Choroid plexus epithelial cell (primary cell): ENCODE results near the gene DYRK1B.

ENCODE experiments used
- DNase-seq: peaks from one replicate; pipeline ENCODE4 v3.0.0-alpha.2; 2010; ENCODE audit warnings: low read depth
- H3K4me3 ChIP-seq: 2 replicates; pipeline ENCODE4 v1.5.1; 2011; ENCODE audit warnings: low read depth, mild to moderate bottlenecking, control low read depth, low read length, moderate library complexity
- TF ChIP-seq, protein P1 (sequence below): conservative IDR thresholded peaks from 2 replicates; pipeline ENCODE4 v1.5.1; 2011; ENCODE audit warnings: low read depth, mild to moderate bottlenecking, control low read depth, inconsistent platforms, low read length, moderate library complexity

DYRK1B gene

DNA sequence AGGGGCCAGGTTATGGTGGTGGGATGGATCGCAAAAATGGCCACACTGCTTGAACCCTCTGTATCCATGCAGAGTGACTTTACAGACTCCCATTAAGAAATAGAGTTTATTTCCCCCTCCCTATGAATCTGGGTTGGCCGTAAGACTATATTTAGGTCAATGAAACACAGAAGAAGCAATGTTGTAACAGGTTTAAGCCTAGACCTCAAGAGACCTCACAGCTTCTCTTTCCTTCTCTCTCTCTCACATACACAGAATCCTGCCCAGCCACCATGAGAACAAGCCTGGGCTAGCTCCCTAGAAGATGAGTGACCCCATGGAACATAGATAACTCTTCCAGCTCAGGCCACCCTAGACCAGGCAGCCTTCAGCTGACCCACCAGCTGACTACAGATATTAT is 33.2 kb upstream of the DYRK1B start:
- TF ChIP-seq, protein P1, sequence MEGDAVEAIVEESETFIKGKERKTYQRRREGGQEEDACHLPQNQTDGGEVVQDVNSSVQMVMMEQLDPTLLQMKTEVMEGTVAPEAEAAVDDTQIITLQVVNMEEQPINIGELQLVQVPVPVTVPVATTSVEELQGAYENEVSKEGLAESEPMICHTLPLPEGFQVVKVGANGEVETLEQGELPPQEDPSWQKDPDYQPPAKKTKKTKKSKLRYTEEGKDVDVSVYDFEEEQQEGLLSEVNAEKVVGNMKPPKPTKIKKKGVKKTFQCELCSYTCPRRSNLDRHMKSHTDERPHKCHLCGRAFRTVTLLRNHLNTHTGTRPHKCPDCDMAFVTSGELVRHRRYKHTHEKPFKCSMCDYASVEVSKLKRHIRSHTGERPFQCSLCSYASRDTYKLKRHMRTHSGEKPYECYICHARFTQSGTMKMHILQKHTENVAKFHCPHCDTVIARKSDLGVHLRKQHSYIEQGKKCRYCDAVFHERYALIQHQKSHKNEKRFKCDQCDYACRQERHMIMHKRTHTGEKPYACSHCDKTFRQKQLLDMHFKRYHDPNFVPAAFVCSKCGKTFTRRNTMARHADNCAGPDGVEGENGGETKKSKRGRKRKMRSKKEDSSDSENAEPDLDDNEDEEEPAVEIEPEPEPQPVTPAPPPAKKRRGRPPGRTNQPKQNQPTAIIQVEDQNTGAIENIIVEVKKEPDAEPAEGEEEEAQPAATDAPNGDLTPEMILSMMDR, result no peak
- H3K4me3 ChIP-seq, result no peak overlapping the region
- DNase-seq, result no peak

DNA sequence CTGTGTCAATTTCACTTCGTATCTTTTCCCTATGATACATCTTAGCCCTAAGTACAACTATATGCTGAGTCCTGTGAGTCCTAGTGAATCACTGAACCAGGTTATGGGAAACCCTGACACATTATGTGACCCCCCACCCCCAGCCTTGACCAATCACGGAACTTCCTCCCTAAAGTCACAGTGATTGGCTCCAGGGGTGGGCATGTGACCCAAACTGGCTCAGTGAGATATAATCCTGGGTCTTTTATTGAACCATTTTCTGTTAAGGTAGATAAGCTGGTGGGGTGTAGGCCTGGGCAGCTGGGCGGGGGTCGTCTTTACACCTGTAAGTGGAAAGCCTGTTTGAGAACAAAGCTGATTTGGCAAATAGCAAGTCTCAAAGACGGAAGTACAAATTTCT is 32.0 kb upstream of the DYRK1B start:
- TF ChIP-seq, protein P1, result no peak

DNA sequence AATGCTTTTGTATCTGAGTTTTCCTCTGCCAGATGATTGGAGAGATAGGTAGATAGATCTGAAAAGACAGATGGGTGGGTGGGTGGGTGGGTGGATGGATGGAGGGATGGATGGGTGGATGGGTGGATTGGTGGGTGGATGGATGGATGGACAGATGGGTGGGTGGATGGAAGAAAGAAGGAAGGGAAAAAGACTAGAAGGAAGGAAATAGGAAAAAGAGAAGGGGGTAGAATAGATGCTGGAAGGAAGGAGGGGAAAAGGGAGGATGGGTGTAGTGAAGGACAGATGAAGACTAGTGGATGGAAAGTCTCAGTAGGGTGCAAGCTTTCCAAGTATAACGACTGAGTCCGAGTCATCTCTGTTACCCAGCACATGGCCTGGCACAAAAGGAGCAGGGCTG is 31.2 kb upstream of the DYRK1B start:
- TF ChIP-seq, protein P1, result no peak
- DNase-seq, result no peak
- H3K4me3 ChIP-seq, result no peak overlapping the region

More for the DNA sequence above, 32.0 kb upstream of the DYRK1B start:
- no peak for DNase-seq
- no peak overlapping the region for H3K4me3 ChIP-seq

DNA sequence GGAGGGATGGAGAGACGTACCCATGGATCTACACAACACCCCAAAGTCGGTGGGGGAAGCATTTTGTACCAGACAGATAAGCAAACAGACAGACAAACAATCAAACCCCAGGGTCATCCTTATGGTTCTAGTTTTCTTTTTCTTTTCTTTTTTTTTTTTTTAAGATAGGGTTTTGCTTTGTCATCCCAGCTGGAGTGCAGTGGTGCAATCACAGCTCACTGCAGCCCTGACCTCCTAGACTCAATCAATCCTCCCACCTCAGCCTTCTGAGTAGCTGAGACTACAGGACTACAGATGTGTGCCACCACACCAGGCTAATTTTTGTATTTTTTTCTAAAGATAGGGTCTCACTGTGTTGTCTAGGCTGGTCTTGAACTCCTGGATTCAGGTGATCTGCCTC is 30.2 kb upstream of the DYRK1B start:
- DNase-seq, result peak; percentile 33
- TF ChIP-seq, protein P1, result no peak

DNA sequence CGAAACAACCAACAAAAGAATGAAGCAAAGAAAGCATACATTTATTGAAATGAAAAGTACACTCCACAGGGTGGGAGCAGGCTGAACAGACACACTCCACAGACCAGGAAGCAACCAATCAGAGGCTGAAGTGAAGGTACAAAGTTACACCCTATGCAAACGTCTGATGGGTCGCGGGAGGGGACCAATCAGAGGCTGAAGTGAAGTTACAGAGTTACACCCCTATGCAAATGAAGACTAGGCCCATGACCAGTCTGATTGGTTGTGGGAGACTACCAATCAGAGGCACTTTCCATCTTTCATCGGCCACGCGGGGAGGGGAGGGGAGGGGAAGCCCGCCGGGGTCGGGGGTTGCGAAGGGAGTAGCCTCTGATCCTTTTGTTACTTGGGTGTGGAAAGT is 24.6 kb upstream of the DYRK1B start:
- DNase-seq, result no peak
- no peak overlapping the region for H3K4me3 ChIP-seq
- TF ChIP-seq, protein P1, result no peak

More for the DNA sequence above, 30.2 kb upstream of the DYRK1B start:
- H3K4me3 ChIP-seq, result no peak overlapping the region

DNA sequence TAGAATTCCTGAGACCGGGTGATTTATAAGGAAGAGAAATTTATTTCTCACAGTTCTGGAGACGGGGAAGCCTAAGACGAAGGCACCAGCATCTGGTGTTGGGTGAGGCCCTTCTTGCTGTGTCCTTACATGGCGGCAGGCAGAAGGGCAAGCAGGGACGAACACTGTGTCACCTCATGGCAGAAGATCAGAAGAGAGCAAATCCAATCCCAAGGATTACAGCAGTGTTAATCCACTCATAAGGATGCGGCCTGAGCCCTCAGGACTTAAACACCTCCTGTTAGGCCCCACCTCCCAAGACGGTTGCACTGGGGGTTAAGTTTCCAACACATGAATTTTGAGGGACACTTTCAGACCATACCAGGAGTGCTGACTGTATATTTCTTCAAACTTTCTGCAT is 18.9 kb upstream of the DYRK1B start:
- DNase-seq, result no peak
- TF ChIP-seq, protein P1, result no peak
- no peak overlapping the region for H3K4me3 ChIP-seq

DNA sequence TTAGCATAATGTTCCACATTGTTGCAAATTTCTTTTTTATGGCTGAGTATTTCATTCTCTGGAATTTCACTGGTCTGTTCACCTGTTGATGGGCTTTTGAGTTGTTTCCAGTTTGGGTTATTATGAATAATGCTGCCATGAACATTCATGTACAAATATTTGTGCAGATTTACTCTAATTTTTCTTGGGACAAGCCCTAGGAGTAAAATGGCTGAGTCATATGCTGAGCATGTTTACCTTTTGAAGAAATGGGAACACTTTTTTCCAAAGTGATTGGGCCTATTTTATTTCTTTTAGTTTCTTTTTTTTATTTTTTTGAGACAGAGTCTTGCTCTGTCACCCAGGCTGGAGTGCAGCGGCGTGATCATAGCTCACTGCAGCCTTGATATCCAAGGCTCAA is 16.9 kb upstream of the DYRK1B start:
- DNase-seq, result no peak
- TF ChIP-seq, protein P1, result no peak
- H3K4me3 ChIP-seq, result no peak overlapping the region
